A549 (cell line): ENCODE results near the gene PTGES. TPM values are rescaled to one million over a fixed set of nuclear protein-coding genes. Genes with fewer than 3 reads are reported as not detected.

Source experiments
- ATAC-seq, 2 experiments: fragments of 200-7000 bp in 1 of 2; fragments of >200 bp in 1 of 2; cut with Nextera tagmentation in 1 of 2; cut with Tn5 transposase in 1 of 2; 3 replicates each; pipeline versions ENCODE4 v1.8.0 to v1.9.1; 2018 to 2020; ENCODE audit warnings: mild to moderate bottlenecking in 1 of 2, moderate library complexity in 1 of 2
- CTCF ChIA-PET: fragments of 300-600 bp; sonication (Branson Sonifier 250); formaldehyde crosslinking; extraction: SDS; loops from one replicate; lab custom pipeline; 2021; ENCODE audit warnings: antibody characterized with exemption, inconsistent platforms; lab: Yijun Ruan, JAX
- POLR2A ChIA-PET: fragments of 350-600 bp; formaldehyde crosslinking; extraction: SDS; loops from one replicate; lab custom pipeline; 2021; ENCODE audit warnings: antibody characterized with exemption, inconsistent platforms; lab: Yijun Ruan, JAX
- DNase-seq, 2 experiments: peaks; one replicate each; pipeline versions ENCODE4 v3.0.0 to v3.0.0-alpha.2; 2011 to 2016; ENCODE audit warnings: low read depth in 1 of 2, low spot score in 1 of 2
- FAIRE-seq: peaks from 2 replicates; lab custom pipeline; 2011; peaks lifted over from hg19 to GRCh38; lab: Jason Lieb, UNC
- H3K27ac ChIP-seq, 2 experiments: fragments of >200 bp; sonication (Bioruptor Twin); formaldehyde crosslinking; 3 replicates each; pipeline ENCODE4 v1.5.1; 2016 to 2017
- H3K4me1 ChIP-seq: fragments of >200 bp; sonication (Bioruptor Twin); formaldehyde crosslinking; 3 replicates; pipeline ENCODE4 v1.6.1; 2016
- H3K4me2 ChIP-seq: fragments of >200 bp; sonication (Bioruptor Twin); formaldehyde crosslinking; 3 replicates; pipeline ENCODE4 v1.6.1; 2016
- H3K4me3 ChIP-seq: fragments of >200 bp; sonication (Bioruptor Twin); formaldehyde crosslinking; 3 replicates; pipeline ENCODE4 v1.5.1; 2016
- H3K9me3 ChIP-seq: fragments of >200 bp; sonication (Bioruptor Twin); formaldehyde crosslinking; 3 replicates; pipeline ENCODE4 v1.6.1; 2016
- BHLHE40 ChIP-seq: IDR thresholded peaks from 2 replicates; pipeline ENCODE4 v1.6.1; 2012; ENCODE audit warnings: low read depth, low read length, inconsistent platforms
- CBX8 ChIP-seq: fragments of 200-600 bp; sonication (generic); IDR thresholded peaks from 2 replicates; pipeline ENCODE4 v1.6.1; 2016
- CHD4 ChIP-seq: fragments of 200-600 bp; sonication (generic); IDR thresholded peaks from 2 replicates; pipeline ENCODE4 v1.6.1; 2016; ENCODE audit warnings: antibody characterized with exemption, mild to moderate bottlenecking, borderline replicate concordance
- EHF ChIP-seq: fragments of 250-450 bp; sonication (Bioruptor Pico); IDR thresholded peaks from 2 replicates; pipeline ENCODE4 v1.5.0; 2020; ENCODE audit warnings: mild to moderate bottlenecking
- EHMT2 ChIP-seq: fragments of 200-600 bp; sonication (generic); IDR thresholded peaks from 2 replicates; pipeline ENCODE4 v1.6.1; 2016; ENCODE audit warnings: antibody characterized with exemption, low read depth, mild to moderate bottlenecking, moderate library complexity
- EP300 ChIP-seq, 2 experiments: fragments of >200 bp; sonication (Bioruptor Twin); formaldehyde crosslinking; IDR thresholded peaks; 2 replicates in 1 of 2; 3 replicates in 1 of 2; pipeline ENCODE4 v1.6.1; 2016 to 2017
- ESRRA ChIP-seq: fragments of 150-350 bp; IDR thresholded peaks from 2 replicates; pipeline ENCODE4 v1.6.1; 2014; ENCODE audit warnings: mild to moderate bottlenecking, low read length, borderline replicate concordance
- FOSL2 ChIP-seq, 2 experiments: fragments of 450-650 bp in 1 of 2; fragments of >200 bp in 1 of 2; sonication (Bioruptor Twin) in 1 of 2; formaldehyde crosslinking; IDR thresholded peaks; 2 replicates each; pipeline versions ENCODE4 v1.5.0 to v1.6.1; 2016 to 2020; ENCODE audit warnings: mild to moderate bottlenecking in 1 of 2, moderate library complexity in 1 of 2
- GATA3 ChIP-seq: IDR thresholded peaks from 2 replicates; pipeline ENCODE4 v1.6.1; 2012; ENCODE audit warnings: borderline replicate concordance
- HEYL ChIP-seq: fragments of 250-450 bp; sonication (Bioruptor Pico); IDR thresholded peaks from 2 replicates; pipeline ENCODE4 v1.8.0; 2021; ENCODE audit warnings: mild to moderate bottlenecking, moderate library complexity
- HMGXB4 ChIP-seq: fragments of 250-450 bp; sonication (Bioruptor Pico); IDR thresholded peaks from 2 replicates; pipeline ENCODE4 v1.5.0; 2021; ENCODE audit warnings: mild to moderate bottlenecking, moderate library complexity, borderline replicate concordance
- HOXA7 ChIP-seq: fragments of 250-450 bp; sonication (Bioruptor Pico); IDR thresholded peaks from 2 replicates; pipeline ENCODE4 v1.5.0; 2020; ENCODE audit warnings: mild to moderate bottlenecking, moderate library complexity
- HOXB5 ChIP-seq: fragments of 250-450 bp; sonication (Bioruptor Pico); IDR thresholded peaks from 2 replicates; pipeline ENCODE4 v1.5.0; 2020; ENCODE audit warnings: mild to moderate bottlenecking, moderate library complexity
- JUN ChIP-seq, 2 experiments: fragments of >200 bp; sonication (Bioruptor Twin); formaldehyde crosslinking; IDR thresholded peaks; 2 replicates in 1 of 2; 3 replicates in 1 of 2; pipeline ENCODE4 v1.6.1; 2016 to 2017
- JUNB ChIP-seq: fragments of >200 bp; sonication (Bioruptor Twin); formaldehyde crosslinking; IDR thresholded peaks from 2 replicates; pipeline ENCODE4 v1.6.1; 2016
- KDM5A ChIP-seq: fragments of 200-600 bp; sonication (generic); IDR thresholded peaks from 2 replicates; pipeline ENCODE4 v1.6.1; 2016; ENCODE audit warnings: antibody characterized with exemption, mild to moderate bottlenecking
- MAFK ChIP-seq: fragments of 450-650 bp; IDR thresholded peaks from 2 replicates; pipeline ENCODE4 v1.6.1; 2014; ENCODE audit not compliant: partially characterized antibody
- NPAS2 ChIP-seq: fragments of 250-450 bp; sonication (Bioruptor Pico); IDR thresholded peaks from 2 replicates; pipeline ENCODE4 v1.8.0; 2022; ENCODE audit warnings: mild to moderate bottlenecking, moderate library complexity, borderline replicate concordance
- PHF8 ChIP-seq: fragments of 200-600 bp; sonication (generic); IDR thresholded peaks from 2 replicates; pipeline ENCODE4 v1.6.1; 2016; ENCODE audit warnings: low read depth, mild to moderate bottlenecking, antibody characterized with exemption, moderate library complexity, borderline replicate concordance
- POLR2A ChIP-seq: IDR thresholded peaks from 2 replicates; pipeline ENCODE4 v1.6.1; 2012; ENCODE audit warnings: mild to moderate bottlenecking, low read length
- POLR2AphosphoS2 ChIP-seq: conservative IDR thresholded peaks from 2 replicates; pipeline ENCODE4 v1.6.1; 2012; ENCODE audit warnings: low read length, improper control_type of control experiment, inconsistent platforms
- RAD21 ChIP-seq, 2 experiments: fragments of >200 bp in 1 of 2; sonication (Bioruptor Twin) in 1 of 2; formaldehyde crosslinking in 1 of 2; IDR thresholded peaks in 1 of 2; conservative IDR thresholded peaks in 1 of 2; 2 replicates in 1 of 2; 3 replicates in 1 of 2; pipeline ENCODE4 v1.6.1; 2012 to 2018; ENCODE audit warnings: inconsistent platforms in 1 of 2
- REST ChIP-seq: fragments of 200-600 bp; sonication (generic); IDR thresholded peaks from 2 replicates; pipeline ENCODE4 v1.6.1; 2016; ENCODE audit warnings: antibody characterized with exemption, mild to moderate bottlenecking, moderate library complexity
- RFX5 ChIP-seq: fragments of 450-650 bp; IDR thresholded peaks from 2 replicates; pipeline ENCODE4 v1.7.1; 2014; ENCODE audit warnings: antibody characterized with exemption, mild to moderate bottlenecking, moderate library complexity
- RNF2 ChIP-seq: fragments of 200-600 bp; sonication (generic); IDR thresholded peaks from 2 replicates; pipeline ENCODE4 v1.6.1; 2016; ENCODE audit warnings: low read depth, mild to moderate bottlenecking, antibody characterized with exemption, moderate library complexity, borderline replicate concordance
- USF2 ChIP-seq: fragments of 450-650 bp; IDR thresholded peaks from 2 replicates; pipeline ENCODE4 v1.6.1; 2014; ENCODE audit warnings: antibody characterized with exemption
- ZFP36 ChIP-seq: fragments of 450-650 bp; IDR thresholded peaks from 2 replicates; pipeline ENCODE4 v1.6.1; 2014; ENCODE audit warnings: borderline replicate concordance; ENCODE audit not compliant: partially characterized antibody
- ZNF302 ChIP-seq: fragments of 250-450 bp; sonication (Bioruptor Pico); IDR thresholded peaks from 2 replicates; pipeline ENCODE4 v1.9.0; 2021; ENCODE audit warnings: inconsistent platforms, mild to moderate bottlenecking, moderate library complexity
- WGBS: methylation state at CpG from one replicate; pipeline ENCODE4 v1.1.6; 2017; ENCODE audit errors: missing lambda C conversion rate; 5-methylcytosine and 5-hydroxymethylcytosine counted together
- polyA plus RNA-seq, 4 experiments: library from polyadenylated mRNA; depleted of rRNA in 3 of 4; stranded (reverse); fragments of >200 nt; fragmentation: RNase III in 1 of 4; extraction: RNeasy Plus Mini Kit Qiagen cat#74134 plus additional on column Dnase treatment in 1 of 4; gene quantifications; 2 replicates in 3 of 4; 3 replicates in 1 of 4; pipeline ENCODE4 v1.2.3, GENCODE V29; 2011 to 2017
- TF ChIP-seq, protein P1 (sequence below): IDR thresholded peaks from 2 replicates; pipeline ENCODE4 v1.6.1; 2012

Gene PTGES
- polyA plus RNA-seq, 2 of the 4 experiments (the other 2 are of a cell fraction), result 19.1 to 58.8 TPM

DNA sequence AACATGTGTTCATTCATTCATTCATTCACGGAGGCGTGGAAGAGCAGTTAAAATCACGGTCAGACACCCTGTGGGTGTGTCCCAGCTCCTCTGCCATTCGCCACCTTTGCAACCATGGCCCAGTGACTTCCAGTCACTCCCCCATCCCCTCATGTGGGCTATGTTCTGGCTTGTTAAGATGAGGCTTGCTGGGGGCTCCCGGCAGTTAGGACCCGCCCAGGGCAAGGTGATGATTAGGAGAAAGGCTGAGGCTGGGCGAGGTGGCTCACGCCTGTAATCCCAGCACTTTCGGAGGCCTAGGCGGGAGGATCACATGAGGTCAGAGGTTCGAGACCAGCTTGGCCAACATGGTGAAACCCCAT lies 24.9 kb upstream of the PTGES start:
- ATAC-seq, result no peak
- TF ChIP-seq ESRRA (no peak), HOXB5 (CRISPR knock-in tag) (0 out of 2 replicates have a peak, but pooled peaks have one; percentile 10), EHF (CRISPR knock-in tag) (no peak; the same call in 1 of the 2 replicates)
- ChIA-PET CTCF (interaction anchor here (0.8 to 26.1 kb wide), 16 partner anchors 8 to 659 kb away, joined by 3 to 1179 read pairs (median 4); partner anchors contain the start of genes ASB6 and PTGES), POLR2A (interaction anchor here (0.6 to 3.5 kb wide), 9 partner anchors 10 to 138 kb away, joined by 3 to 27 read pairs (median 11); partner anchors contain the start of gene PTGES)
- Histone ChIP-seq H3K4me1 (peaks cover 65% of the 10 kb centered on the region), H3K9me3 (no peaks in the 10 kb centered on the region), H3K4me3 (no peak overlapping the region), H3K4me2 (peak overlapping the region; percentile 73), H3K27ac (peak overlapping the region; percentile 88 to 89)
- DNase-seq, result no peak
- no peak for FAIRE-seq
- WGBS, result 71% methylated on average over 10 of the region's 11 CpGs

DNA sequence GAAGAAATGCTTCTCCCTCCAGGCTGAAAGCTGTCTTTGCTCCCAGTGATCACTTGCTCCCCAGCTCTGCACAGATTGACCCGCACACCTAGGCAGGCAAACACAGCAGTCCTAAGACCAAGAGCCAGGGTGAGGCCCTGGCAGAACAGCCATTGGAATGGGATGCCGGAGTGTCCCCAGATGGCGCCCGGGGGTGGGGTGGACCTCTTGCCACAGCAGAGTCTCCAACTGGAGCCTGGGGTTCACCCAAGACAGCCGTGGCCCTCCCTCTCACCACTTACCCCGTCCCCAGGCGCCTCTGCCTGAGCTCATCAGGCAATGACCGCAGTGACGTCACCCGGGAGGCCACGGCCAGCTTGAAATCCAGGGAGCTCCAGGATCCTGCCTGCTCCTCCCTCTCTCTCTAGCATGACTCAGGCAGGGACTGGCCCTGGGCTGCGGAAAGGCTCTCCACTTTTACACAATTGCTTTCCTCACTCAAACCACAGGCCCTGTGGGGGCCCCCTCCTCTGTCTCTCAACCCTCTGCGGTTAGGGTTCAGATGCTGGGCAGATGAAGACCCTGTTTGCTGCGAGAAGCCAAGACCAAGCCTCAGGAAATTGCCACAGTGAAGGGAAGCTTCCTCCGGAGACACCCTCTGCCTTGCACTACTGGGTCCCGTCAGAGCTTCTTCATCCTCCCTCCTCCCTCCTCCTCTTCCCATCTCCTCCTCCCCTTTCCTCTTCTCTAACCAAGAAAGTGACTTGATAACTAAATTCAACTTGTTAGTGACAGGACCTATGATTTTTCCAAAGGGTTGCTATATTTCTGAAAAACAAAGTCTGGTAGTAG lies 24.3 kb upstream of the PTGES start:
- Histone ChIP-seq H3K4me3 (0 out of 3 replicates have a peak overlapping the region, but pooled peaks have one; percentile 11), H3K4me1 (peaks cover 66% of the 10 kb centered on the region), H3K4me2 (peak overlapping the region; percentile 73), H3K9me3 (no peaks in the 10 kb centered on the region), H3K27ac (peak overlapping the region; percentile 88 to 89)
- WGBS, result 4% methylated on average over 6 of the region's 16 CpGs
- ChIA-PET CTCF (interaction anchor here (0.8 to 26.1 kb wide), 19 partner anchors 9 to 659 kb away, joined by 3 to 1179 read pairs (median 4); partner anchors contain the start of genes ASB6 and PTGES), POLR2A (interaction anchor here (0.5 to 3.5 kb wide), 15 partner anchors 10 to 311 kb away, joined by 3 to 27 read pairs (median 5); partner anchors contain the start of gene PTGES)
- peak; percentile 95 to 97 for ATAC-seq
- no peak for FAIRE-seq
- DNase-seq, result peak; percentile 96 to 99
- TF ChIP-seq RNF2 (no peak), KDM5A (no peak), CBX8 (no peak), ZFP36 (no peak), HMGXB4 (CRISPR knock-in tag) (no peak), MAFK (peak; percentile 47), REST (no peak), HEYL (no peak), ESRRA (no peak), RAD21 (conservative IDR thresholded peaks at IDR 0.05 in 1 of 2, IDR thresholded peaks at IDR 0.05 in 1 of 2) (peak in 1 of 2 experiments; percentile 26; a peak in 1 of 5 replicates), BHLHE40 (no peak), USF2 (no peak), JUNB (peak; percentile 66), EHMT2 (no peak), JUN (IDR thresholded peaks at IDR 0.05) (peak; percentile 66 to 89; a peak in 4 of 5 replicates), CHD4 (no peak), GATA3 (peak; percentile 73; the same call in 1 of the 2 replicates), PHF8 (no peak), EHF (CRISPR knock-in tag) (peak; percentile 61; the same call in 1 of the 2 replicates), POLR2A (peak; percentile 42), POLR2AphosphoS2 (no peak), HOXA7 (CRISPR knock-in tag) (no peak), NPAS2 (no peak), EP300 (IDR thresholded peaks at IDR 0.05) (peak; percentile 55 to 89; a peak in 3 of 5 replicates), ZNF302 (no peak), RFX5 (peak; percentile 65; the same call in 1 of the 2 replicates), FOSL2 (IDR thresholded peaks at IDR 0.05) (no peak; the same call in none of the 2 replicates), FOSL2 (CRISPR knock-in tag; IDR thresholded peaks at IDR 0.05) (peak; percentile 97)
- TF ChIP-seq, protein P1, sequence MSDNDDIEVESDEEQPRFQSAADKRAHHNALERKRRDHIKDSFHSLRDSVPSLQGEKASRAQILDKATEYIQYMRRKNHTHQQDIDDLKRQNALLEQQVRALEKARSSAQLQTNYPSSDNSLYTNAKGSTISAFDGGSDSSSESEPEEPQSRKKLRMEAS, result peak; percentile 50; the same call in 1 of the 2 replicates
